H1 (cell line): ENCODE measurements around the gene MRPS5. TPM values are rescaled to one million over a fixed set of nuclear protein-coding genes. Genes with fewer than 3 reads are reported as not detected.

ENCODE experiments used
- CTCF ChIA-PET: fragments of 300-600 bp; sonication (Branson Sonifier 250); formaldehyde crosslinking; loops from one replicate; lab custom pipeline; 2021; ENCODE audit not compliant: partially characterized antibody; lab: Charles Lee
- POLR2A ChIA-PET: fragments of 300-600 bp; sonication (Branson Sonifier 250); formaldehyde crosslinking; loops from one replicate; lab custom pipeline; 2021; ENCODE audit warnings: inconsistent platforms; ENCODE audit not compliant: partially characterized antibody; lab: Charles Lee
- DNase-seq, 2 experiments: peaks; one replicate each; pipeline versions ENCODE4 v3.0.0 to v3.0.0-alpha.2; 2010 to 2022; ENCODE audit warnings: low spot score in 2 of 2, low read depth in 1 of 2, mixed read lengths in 1 of 2
- FAIRE-seq: peaks from 2 replicates; lab custom pipeline; 2011; peaks lifted over from hg19 to GRCh38; lab: Jason Lieb, UNC
- H2AFZ ChIP-seq: 2 replicates; pipeline ENCODE4 v1.8.1; 2012; ENCODE audit warnings: low read length, inconsistent platforms
- H2AK5ac ChIP-seq: 2 replicates; pipeline ENCODE4 v1.6.1; 2013; ENCODE audit warnings: low read depth, low read length
- H2BK120ac ChIP-seq: replicated peaks from 2 replicates; pipeline ENCODE3; 2013; ENCODE audit warnings: low read depth, low read length, inconsistent platforms
- H2BK12ac ChIP-seq: 2 replicates; pipeline ENCODE4 v1.6.1; 2013; ENCODE audit warnings: low read depth, low read length
- H2BK15ac ChIP-seq: 2 replicates; pipeline ENCODE4 v1.6.1; 2013; ENCODE audit warnings: low read length
- H2BK20ac ChIP-seq: 2 replicates; pipeline ENCODE4 v1.6.1; 2013; ENCODE audit warnings: low read length
- H2BK5ac ChIP-seq: 2 replicates; pipeline ENCODE4 v1.6.1; 2013; ENCODE audit warnings: low read depth, low read length
- H3K14ac ChIP-seq: 2 replicates; pipeline ENCODE4 v1.6.1; 2013; ENCODE audit warnings: inconsistent platforms; ENCODE audit not compliant: insufficient read length
- H3K18ac ChIP-seq: 2 replicates; pipeline ENCODE4 v1.6.1; 2013; ENCODE audit warnings: low read length; ENCODE audit errors: extremely low read depth
- H3K23ac ChIP-seq: 2 replicates; pipeline ENCODE4 v1.6.1; 2013; ENCODE audit warnings: inconsistent platforms; ENCODE audit not compliant: insufficient read length
- H3K23me2 ChIP-seq: 2 replicates; pipeline ENCODE4 v1.6.1; 2013; ENCODE audit warnings: low read depth, low read length
- H3K27ac ChIP-seq: 2 replicates; pipeline ENCODE4 v1.6.1; 2011; ENCODE audit warnings: low read depth, low read length, inconsistent platforms
- H3K27me3 ChIP-seq, 4 experiments: replicated peaks in 1 of 4; 1 replicate in 1 of 4; 2 replicates in 3 of 4; pipeline versions ENCODE4 v1.6.1 to v1.8.1; 2011 to 2013; ENCODE audit warnings: low read length in 3 of 4, mild to moderate bottlenecking in 3 of 4, inconsistent platforms in 2 of 4, mixed read lengths in 2 of 4, moderate library complexity in 1 of 4; ENCODE audit not compliant: control insufficient read depth in 3 of 4, insufficient read depth in 3 of 4; ENCODE audit errors: extremely low read depth in 1 of 4
- H3K36me3 ChIP-seq, 4 experiments: 2 replicates each; pipeline versions ENCODE4 v1.6.1 to v1.8.1; 2011 to 2013; ENCODE audit warnings: mild to moderate bottlenecking in 4 of 4, low read length in 3 of 4, moderate library complexity in 2 of 4, control low read depth in 1 of 4, inconsistent platforms in 1 of 4; ENCODE audit not compliant: insufficient read depth in 4 of 4, control insufficient read depth in 2 of 4
- H3K4ac ChIP-seq: replicated peaks from 2 replicates; pipeline ENCODE3; 2013; ENCODE audit warnings: low read length, low read depth, mixed read lengths, inconsistent platforms; ENCODE audit not compliant: insufficient read length
- H3K4me1 ChIP-seq, 4 experiments: replicated peaks in 1 of 4; 1 replicate in 1 of 4; 2 replicates in 3 of 4; pipeline versions ENCODE4 v1.6.1 to v1.8.1; 2011 to 2013; ENCODE audit warnings: low read length in 3 of 4, inconsistent platforms in 2 of 4, mixed read lengths in 1 of 4; ENCODE audit not compliant: insufficient read depth in 4 of 4, control insufficient read depth in 3 of 4
- H3K4me2 ChIP-seq, 2 experiments: 2 replicates each; pipeline versions ENCODE4 v1.6.1 to v1.8.1; 2011 to 2013; ENCODE audit warnings: low read depth in 2 of 2, low read length in 2 of 2, control low read depth in 1 of 2, inconsistent platforms in 1 of 2, mild to moderate bottlenecking in 1 of 2; ENCODE audit not compliant: insufficient read depth in 1 of 2
- H3K4me3 ChIP-seq, 4 experiments: fragments of 200-600, 300-600 bp in 1 of 4; sonication (generic), shearing (Covaris generic), sonication (Bioruptor Twin) in 1 of 4; 2 replicates each; pipeline versions ENCODE4 v1.5.1 to v1.8.1; 2011 to 2016; ENCODE audit warnings: low read length in 4 of 4, low read depth in 3 of 4, control low read depth in 2 of 4, inconsistent platforms in 2 of 4, mild to moderate bottlenecking in 2 of 4, mixed read lengths in 1 of 4, moderate library complexity in 1 of 4; ENCODE audit not compliant: insufficient read depth in 2 of 4; ENCODE audit errors: extremely low read depth in 1 of 4
- H3K56ac ChIP-seq: replicated peaks from 2 replicates; pipeline ENCODE3; 2013; ENCODE audit warnings: low read depth, mild to moderate bottlenecking, mixed read lengths, low read length, inconsistent platforms; ENCODE audit not compliant: insufficient read length
- H3K79me1 ChIP-seq: 2 replicates; pipeline ENCODE4 v1.6.1; 2013; ENCODE audit warnings: low read depth, low read length, control low read depth
- H3K79me2 ChIP-seq, 2 experiments: 2 replicates each; pipeline versions ENCODE4 v1.6.1 to v1.8.1; 2012 to 2013; ENCODE audit warnings: low read length in 2 of 2, mild to moderate bottlenecking in 2 of 2, inconsistent platforms in 1 of 2; ENCODE audit not compliant: insufficient read depth in 2 of 2, control insufficient read depth in 1 of 2
- H3K9ac ChIP-seq, 4 experiments: replicated peaks in 1 of 4; 1 replicate in 1 of 4; 2 replicates in 3 of 4; pipeline versions ENCODE4 v1.6.1 to v1.8.1; 2011 to 2013; ENCODE audit warnings: low read depth in 3 of 4, low read length in 3 of 4, control low read depth in 2 of 4, mild to moderate bottlenecking in 2 of 4, moderate library complexity in 2 of 4, inconsistent platforms in 1 of 4; ENCODE audit errors: extremely low read depth in 1 of 4
- H3K9me3 ChIP-seq, 2 experiments: 2 replicates each; pipeline versions ENCODE4 v1.6.1 to v1.8.1; 2012 to 2013; ENCODE audit warnings: mild to moderate bottlenecking in 2 of 2, moderate library complexity in 2 of 2, control low read depth in 1 of 2, inconsistent platforms in 1 of 2, low read depth in 1 of 2, low read length in 1 of 2, mixed read lengths in 1 of 2; ENCODE audit not compliant: insufficient read depth in 2 of 2
- H4K20me1 ChIP-seq, 2 experiments: replicated peaks in 1 of 2; 2 replicates each; pipeline versions ENCODE3 to v1.8.1; 2011 to 2013; ENCODE audit warnings: inconsistent platforms in 2 of 2, low read length in 2 of 2, mild to moderate bottlenecking in 1 of 2; ENCODE audit not compliant: insufficient read depth in 2 of 2, control insufficient read depth in 1 of 2
- H4K5ac ChIP-seq: 2 replicates; pipeline ENCODE4 v1.6.1; 2013; ENCODE audit warnings: low read length, low read depth, mixed read lengths, inconsistent platforms; ENCODE audit not compliant: insufficient read length
- H4K8ac ChIP-seq: 2 replicates; pipeline ENCODE4 v1.8.0; 2013; ENCODE audit warnings: mild to moderate bottlenecking, moderate library complexity, low read length, inconsistent platforms; ENCODE audit not compliant: insufficient read depth; ENCODE audit errors: extremely low read depth
- H4K91ac ChIP-seq: replicated peaks from 2 replicates; pipeline ENCODE3; 2013; ENCODE audit warnings: low read length, mixed read lengths, inconsistent platforms; ENCODE audit not compliant: insufficient read length
- JUN ChIP-seq: IDR thresholded peaks from 2 replicates; pipeline ENCODE4 v1.6.1; 2011; ENCODE audit warnings: low read depth, mild to moderate bottlenecking, improper control_type of control experiment, low read length
- JUND ChIP-seq: IDR thresholded peaks from 2 replicates; pipeline ENCODE4 v1.6.1; 2011; ENCODE audit warnings: mild to moderate bottlenecking, improper control_type of control experiment, low read length
- NRF1 ChIP-seq: IDR thresholded peaks from 2 replicates; pipeline ENCODE4 v1.6.1; 2011; ENCODE audit warnings: mild to moderate bottlenecking, low read depth, low read length, improper control_type of control experiment
- RNF2 ChIP-seq: fragments of 200-900, 300-1000 bp; sonication (generic); IDR thresholded peaks from 2 replicates; pipeline ENCODE4 v1.7.1; 2016; ENCODE audit warnings: borderline replicate concordance, low read depth, mild to moderate bottlenecking, antibody characterized with exemption, low read length; ENCODE audit not compliant: poor library complexity, severe bottlenecking; ENCODE audit errors: missing control alignments
- SAP30 ChIP-seq: fragments of 300-600 bp; sonication (generic); IDR thresholded peaks from 2 replicates; pipeline ENCODE4 v1.7.1; 2012; ENCODE audit warnings: low read length, moderate library complexity, mild to moderate bottlenecking, inconsistent platforms; ENCODE audit not compliant: insufficient read depth, insufficient replicate concordance
- SIRT6 ChIP-seq: IDR thresholded peaks from one replicate; pipeline ENCODE4 v1.7.1; 2012; ENCODE audit warnings: low read length, inconsistent platforms
- WGBS, 2 experiments: shearing (Covaris generic) in 1 of 2; methylation state at CpG; one replicate each; pipeline versions ENCODE4 v1.1.6 to v1.1.7; 2013 to 2015; ENCODE audit warnings: low lambda C conversion rate in 2 of 2, mixed read lengths in 2 of 2, inconsistent platforms in 1 of 2, low coverage in 1 of 2, missing lambda C conversion rate in 1 of 2; ENCODE audit not compliant: insufficient replicate concordance in 2 of 2, insufficient coverage in 1 of 2, insufficient read length in 1 of 2; ENCODE audit errors: extremely low coverage in 1 of 2, missing lambda C conversion rate in 1 of 2; 5-methylcytosine and 5-hydroxymethylcytosine counted together
- polyA plus RNA-seq, 7 experiments: library from polyadenylated mRNA; depleted of rRNA in 3 of 7; stranded (reverse) in 5 of 7; unstranded in 2 of 7; fragments of >200 nt in 5 of 7; fragments of 200-250 nt in 2 of 7; gene quantifications; 1 replicate in 5 of 7; 2 replicates in 1 of 7; 4 replicates in 1 of 7; pipeline versions ENCODE4 v1.2.1 to v1.2.3, GENCODE V29; 2011 to 2013; ENCODE audit warnings: missing spikeins in 2 of 7, mixed read lengths in 2 of 7
- total RNA-seq: library from RNA; stranded (reverse); fragmentation: NEBNext Ultra II Directional; extraction: Animal tissue kit (Norgen Biotek cat#: 25700); gene quantifications from 2 replicates; pipeline ENCODE4 v1.2.1, GENCODE V29; 2021

MRPS5 gene
- total and polyA plus RNA-seq, 2 of the 8 experiments (the other 6 are each of a cell fraction or from before 2014, with no cell fraction given) = 36.7 to 53.0 TPM

DNA sequence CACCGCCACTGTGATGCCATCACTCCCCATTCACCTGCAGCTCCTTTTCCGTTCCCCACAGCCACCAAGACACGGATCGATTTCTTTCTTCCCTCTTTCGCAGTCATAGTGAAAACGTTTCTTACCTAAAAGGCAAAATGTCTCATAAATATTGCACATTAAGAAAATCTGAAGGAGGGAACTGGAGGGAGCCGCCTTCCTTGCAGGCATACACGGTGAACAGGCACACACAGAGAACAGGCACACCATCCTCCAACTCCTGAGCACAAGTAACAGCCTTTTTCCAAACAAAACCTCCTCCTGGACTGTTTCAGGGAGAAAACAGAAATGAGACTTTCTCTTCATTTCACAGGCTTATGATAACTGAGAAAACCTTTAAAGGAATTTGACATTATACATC lies 17.0 kb downstream of the MRPS5 start:
- Histone ChIP-seq H4K91ac (no peak overlapping the region), H3K18ac (no peak overlapping the region), H3K27ac (no peak overlapping the region), H2BK12ac (no peak overlapping the region), H3K79me1 (no peaks in the 10 kb centered on the region), H3K23me2 (no peaks in the 10 kb centered on the region), H3K4me2 (no peak overlapping the region), H2BK20ac (no peak overlapping the region), H3K4me1 (no peaks in the 10 kb centered on the region), H3K23ac (no peak overlapping the region), H4K8ac (no peak overlapping the region), H2AFZ (no peak overlapping the region)
- POLR2A ChIA-PET = interaction anchor here (1.1 to 1.8 kb wide), 2 partner anchors 25 to 60 kb away, joined by 4 read pairs; no protein-coding TSS in a partner anchor
- no peak for FAIRE-seq
- no peak for TF ChIP-seq JUN
- TF ChIP-seq SIRT6 = no peak
- TF ChIP-seq RNF2 = no peak
- no peak for TF ChIP-seq JUND
- no peak for TF ChIP-seq SAP30
- TF ChIP-seq NRF1 = no peak
- TF ChIP-seq, all 59 proteins: peak for 0
- H3K4me3 ChIP-seq = no peak overlapping the region
- no peak overlapping the region for H2BK120ac ChIP-seq
- no peak overlapping the region for H3K14ac ChIP-seq
- H4K5ac ChIP-seq = no peak overlapping the region
- H2BK15ac ChIP-seq = no peak overlapping the region
- H3K27me3 ChIP-seq = no peaks in the 10 kb centered on the region
- no peaks in the 10 kb centered on the region for H3K9me3 ChIP-seq
- no peak overlapping the region for H3K56ac ChIP-seq
- peaks cover 11 to 63% (median 41%) of the 10 kb centered on the region in 4 experiments for H3K36me3 ChIP-seq
- no peak overlapping the region for H2BK5ac ChIP-seq
- no peak overlapping the region for H3K9ac ChIP-seq
- H3K79me2 ChIP-seq = no peaks in the 10 kb centered on the region
- DNase-seq = no peak
- H4K20me1 ChIP-seq = peaks cover 0 to 2% of the 10 kb centered on the region in 2 experiments
- no peak overlapping the region for H3K4ac ChIP-seq
- no peak overlapping the region for H2AK5ac ChIP-seq
- 86% methylated on average over 8 of the region's 8 CpGs; no CpG with 5 or more reads in 1 of the 2 experiments for WGBS, 2 experiments
- CTCF ChIA-PET = interaction anchor here (1.8 kb wide), 1 partner anchor 26 kb away, joined by 7 read pairs; no protein-coding TSS in a partner anchor
